HEK293 (cell line): Measurements from ENCODE around the gene PHLDB1.

Experiments used
- GLIS2 ChIP-seq: fragments of 450-650 bp; formaldehyde crosslinking; IDR thresholded peaks from 2 replicates; pipeline ENCODE4 v1.5.1; 2016; ENCODE audit warnings: missing biosample characterization, missing genetic modification characterization
- HOXA7 ChIP-seq: sonication (generic); formaldehyde crosslinking; IDR thresholded peaks from 2 replicates; pipeline ENCODE4 v1.8.1; 2022; ENCODE audit warnings: missing genetic modification reagents, borderline replicate concordance
- HOXC10 ChIP-seq: sonication (generic); formaldehyde crosslinking; IDR thresholded peaks from 2 replicates; pipeline ENCODE4 v1.8.1; 2023; ENCODE audit warnings: mild to moderate bottlenecking, missing genetic modification reagents
- HOXD13 ChIP-seq: sonication (generic); formaldehyde crosslinking; IDR thresholded peaks from 2 replicates; pipeline ENCODE4 v1.8.0; 2022; ENCODE audit warnings: missing genetic modification reagents, borderline replicate concordance
- KLF17 ChIP-seq: fragments of 450-650 bp; formaldehyde crosslinking; IDR thresholded peaks from 2 replicates; pipeline ENCODE4 v1.5.1; 2016; ENCODE audit warnings: missing biosample characterization, missing genetic modification characterization
- KLF7 ChIP-seq: fragments of 450-650 bp; formaldehyde crosslinking; IDR thresholded peaks from 2 replicates; pipeline ENCODE4 v1.5.1; 2016; ENCODE audit warnings: missing biosample characterization, missing genetic modification characterization, borderline replicate concordance
- MYNN ChIP-seq: fragments of 450-650 bp; formaldehyde crosslinking; IDR thresholded peaks from 2 replicates; pipeline ENCODE4 v1.5.1; 2016; ENCODE audit warnings: missing biosample characterization, missing genetic modification characterization, borderline replicate concordance
- REST ChIP-seq: fragments of 450-650 bp; formaldehyde crosslinking; IDR thresholded peaks from 2 replicates; pipeline ENCODE4 v1.5.1; 2016; ENCODE audit warnings: missing biosample characterization, missing genetic modification characterization
- SP3 ChIP-seq: fragments of 450-650 bp; formaldehyde crosslinking; IDR thresholded peaks from 2 replicates; pipeline ENCODE4 v1.5.1; 2016; ENCODE audit warnings: missing biosample characterization, missing genetic modification characterization
- YY1 ChIP-seq: fragments of 450-650 bp; formaldehyde crosslinking; IDR thresholded peaks from 2 replicates; pipeline ENCODE4 v1.5.1; 2018; ENCODE audit warnings: missing biosample characterization, missing genetic modification characterization
- ZFP41 ChIP-seq: fragments of 450-650 bp; formaldehyde crosslinking; IDR thresholded peaks from 2 replicates; pipeline ENCODE4 v1.5.1; 2016; ENCODE audit warnings: missing biosample characterization, missing genetic modification characterization, borderline replicate concordance
- ZNF10 ChIP-seq: fragments of 450-650 bp; formaldehyde crosslinking; IDR thresholded peaks from 2 replicates; pipeline ENCODE4 v1.5.1; 2017; ENCODE audit warnings: missing biosample characterization, missing genetic modification characterization
- ZNF112 ChIP-seq: fragments of 450-650 bp; formaldehyde crosslinking; IDR thresholded peaks from 2 replicates; pipeline ENCODE4 v1.5.0; 2017; ENCODE audit warnings: missing biosample characterization, missing genetic modification characterization
- ZNF121 ChIP-seq: fragments of 450-650 bp; formaldehyde crosslinking; IDR thresholded peaks from 2 replicates; pipeline ENCODE4 v1.5.1; 2016; ENCODE audit warnings: missing biosample characterization, missing genetic modification characterization
- ZNF140 ChIP-seq: fragments of 450-650 bp; formaldehyde crosslinking; IDR thresholded peaks from 2 replicates; pipeline ENCODE4 v1.5.1; 2016; ENCODE audit warnings: missing biosample characterization, missing genetic modification characterization
- ZNF174 ChIP-seq: fragments of 450-650 bp; formaldehyde crosslinking; IDR thresholded peaks from 2 replicates; pipeline ENCODE4 v1.5.0; 2017; ENCODE audit warnings: missing biosample characterization, mild to moderate bottlenecking, missing genetic modification characterization
- ZNF19 ChIP-seq: fragments of 450-650 bp; formaldehyde crosslinking; IDR thresholded peaks from 2 replicates; pipeline ENCODE4; 2016; ENCODE audit warnings: missing biosample characterization, missing genetic modification characterization, low read depth
- ZNF2 ChIP-seq: fragments of 450-650 bp; formaldehyde crosslinking; IDR thresholded peaks from 2 replicates; pipeline ENCODE4 v1.5.1; 2016; ENCODE audit warnings: missing biosample characterization, missing genetic modification characterization
- ZNF214 ChIP-seq: fragments of 450-650 bp; formaldehyde crosslinking; IDR thresholded peaks from 2 replicates; pipeline ENCODE4 v1.5.1; 2017; ENCODE audit warnings: missing biosample characterization, mild to moderate bottlenecking, missing genetic modification characterization, borderline replicate concordance
- ZNF248 ChIP-seq: fragments of 450-650 bp; formaldehyde crosslinking; IDR thresholded peaks from 2 replicates; pipeline ENCODE4 v1.5.1; 2017; ENCODE audit warnings: missing biosample characterization, missing genetic modification characterization
- ZNF391 ChIP-seq: fragments of 450-650 bp; formaldehyde crosslinking; IDR thresholded peaks from 2 replicates; pipeline ENCODE4 v1.5.1; 2016; ENCODE audit warnings: low read depth, missing biosample characterization, missing genetic modification characterization, borderline replicate concordance
- ZNF473 ChIP-seq: fragments of 450-650 bp; formaldehyde crosslinking; IDR thresholded peaks from 2 replicates; pipeline ENCODE4 v1.5.1; 2017; ENCODE audit warnings: missing biosample characterization, missing genetic modification characterization
- ZNF521 ChIP-seq: fragments of 450-650 bp; formaldehyde crosslinking; IDR thresholded peaks from 2 replicates; pipeline ENCODE4 v1.5.1; 2017; ENCODE audit warnings: missing biosample characterization, mild to moderate bottlenecking, missing genetic modification characterization
- TF ChIP-seq, protein P1 (sequence below): fragments of 450-650 bp; formaldehyde crosslinking; IDR thresholded peaks from 2 replicates; pipeline ENCODE4; 2016; ENCODE audit warnings: missing biosample characterization, missing genetic modification characterization
- TF ChIP-seq, protein P2 (sequence below): IDR thresholded peaks from 2 replicates; pipeline ENCODE4 v1.6.1; 2011; ENCODE audit warnings: mild to moderate bottlenecking, low read depth, low read length, borderline replicate concordance
- TF ChIP-seq, protein P3 (sequence below): fragments of 450-650 bp; formaldehyde crosslinking; IDR thresholded peaks from 2 replicates; pipeline ENCODE4 v1.5.1; 2017; ENCODE audit warnings: missing biosample characterization, missing genetic modification characterization
- TF ChIP-seq, protein P4 (sequence below): fragments of 450-650 bp; formaldehyde crosslinking; IDR thresholded peaks from 2 replicates; pipeline ENCODE4 v1.5.1; 2016; ENCODE audit warnings: missing biosample characterization, missing genetic modification characterization
- TF ChIP-seq, protein P5 (sequence below): fragments of 450-650 bp; formaldehyde crosslinking; IDR thresholded peaks from 2 replicates; pipeline ENCODE4 v1.5.1; 2017; ENCODE audit warnings: missing biosample characterization, missing genetic modification characterization
- TF ChIP-seq, protein P6 (sequence below): fragments of 450-650 bp; formaldehyde crosslinking; IDR thresholded peaks from 2 replicates; pipeline ENCODE4 v1.5.1; 2016; ENCODE audit warnings: missing biosample characterization, missing genetic modification characterization

PHLDB1 gene

GRCh38 chr11:118610773-118611432 lies 3.5 kb downstream of the PHLDB1 start (continued):
- TF ChIP-seq ZNF248 (tag by site-specific recombination) (no peak), ZNF473 (no peak), SP3 (tag by site-specific recombination) (no peak), ZNF121 (tag by site-specific recombination) (peak; percentile 85), ZNF19 (tag by site-specific recombination) (no peak), KLF17 (no peak), MYNN (no peak), ZNF174 (tag by site-specific recombination) (no peak), ZFP41 (tag by site-specific recombination) (no peak), GLIS2 (tag by site-specific recombination) (no peak), HOXC10 (CRISPR knock-in tag) (no peak), YY1 (no peak), ZNF2 (peak; percentile 34; the same call in 1 of the 2 replicates), ZNF214 (tag by site-specific recombination) (no peak), ZNF521 (tag by site-specific recombination) (no peak), REST (tag by site-specific recombination) (no peak), HOXA7 (CRISPR knock-in tag) (no peak), ZNF391 (tag by site-specific recombination) (no peak), ZNF140 (no peak), ZNF112 (tag by site-specific recombination) (no peak), HOXD13 (CRISPR knock-in tag) (no peak), KLF7 (tag by site-specific recombination) (peak; percentile 31; the same call in 1 of the 2 replicates), ZNF10 (tag by site-specific recombination) (0 out of 2 replicates have a peak, but pooled peaks have one; percentile 12)
- TF ChIP-seq, protein P1, sequence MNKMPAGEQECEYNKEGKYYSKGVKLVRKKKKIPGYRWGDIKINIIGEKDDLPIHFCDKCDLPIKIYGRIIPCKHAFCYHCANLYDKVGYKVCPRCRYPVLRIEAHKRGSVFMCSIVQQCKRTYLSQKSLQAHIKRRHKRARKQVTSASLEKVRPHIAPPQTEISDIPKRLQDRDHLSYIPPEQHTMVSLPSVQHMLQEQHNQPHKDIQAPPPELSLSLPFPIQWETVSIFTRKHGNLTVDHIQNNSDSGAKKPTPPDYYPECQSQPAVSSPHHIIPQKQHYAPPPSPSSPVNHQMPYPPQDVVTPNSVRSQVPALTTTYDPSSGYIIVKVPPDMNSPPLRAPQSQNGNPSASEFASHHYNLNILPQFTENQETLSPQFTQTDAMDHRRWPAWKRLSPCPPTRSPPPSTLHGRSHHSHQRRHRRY (tag by site-specific recombination), result no peak
- TF ChIP-seq, protein P2, sequence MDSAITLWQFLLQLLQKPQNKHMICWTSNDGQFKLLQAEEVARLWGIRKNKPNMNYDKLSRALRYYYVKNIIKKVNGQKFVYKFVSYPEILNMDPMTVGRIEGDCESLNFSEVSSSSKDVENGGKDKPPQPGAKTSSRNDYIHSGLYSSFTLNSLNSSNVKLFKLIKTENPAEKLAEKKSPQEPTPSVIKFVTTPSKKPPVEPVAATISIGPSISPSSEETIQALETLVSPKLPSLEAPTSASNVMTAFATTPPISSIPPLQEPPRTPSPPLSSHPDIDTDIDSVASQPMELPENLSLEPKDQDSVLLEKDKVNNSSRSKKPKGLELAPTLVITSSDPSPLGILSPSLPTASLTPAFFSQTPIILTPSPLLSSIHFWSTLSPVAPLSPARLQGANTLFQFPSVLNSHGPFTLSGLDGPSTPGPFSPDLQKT, result no peak
- TF ChIP-seq, protein P3, sequence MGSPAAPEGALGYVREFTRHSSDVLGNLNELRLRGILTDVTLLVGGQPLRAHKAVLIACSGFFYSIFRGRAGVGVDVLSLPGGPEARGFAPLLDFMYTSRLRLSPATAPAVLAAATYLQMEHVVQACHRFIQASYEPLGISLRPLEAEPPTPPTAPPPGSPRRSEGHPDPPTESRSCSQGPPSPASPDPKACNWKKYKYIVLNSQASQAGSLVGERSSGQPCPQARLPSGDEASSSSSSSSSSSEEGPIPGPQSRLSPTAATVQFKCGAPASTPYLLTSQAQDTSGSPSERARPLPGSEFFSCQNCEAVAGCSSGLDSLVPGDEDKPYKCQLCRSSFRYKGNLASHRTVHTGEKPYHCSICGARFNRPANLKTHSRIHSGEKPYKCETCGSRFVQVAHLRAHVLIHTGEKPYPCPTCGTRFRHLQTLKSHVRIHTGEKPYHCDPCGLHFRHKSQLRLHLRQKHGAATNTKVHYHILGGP, result no peak
- TF ChIP-seq, protein P4, sequence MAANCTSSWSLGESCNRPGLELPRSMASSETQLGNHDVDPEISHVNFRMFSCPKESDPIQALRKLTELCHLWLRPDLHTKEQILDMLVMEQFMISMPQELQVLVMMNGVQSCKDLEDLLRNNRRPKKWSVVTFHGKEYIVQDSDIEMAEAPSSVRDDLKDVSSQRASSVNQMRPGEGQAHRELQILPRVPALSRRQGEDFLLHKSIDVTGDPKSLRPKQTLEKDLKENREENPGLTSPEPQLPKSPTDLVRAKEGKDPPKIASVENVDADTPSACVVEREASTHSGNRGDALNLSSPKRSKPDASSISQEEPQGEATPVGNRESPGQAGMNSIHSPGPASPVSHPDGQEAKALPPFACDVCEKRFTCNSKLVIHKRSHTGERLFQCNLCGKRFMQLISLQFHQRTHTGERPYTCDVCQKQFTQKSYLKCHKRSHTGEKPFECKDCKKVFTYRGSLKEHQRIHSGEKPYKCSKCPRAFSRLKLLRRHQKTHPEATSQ (tag by site-specific recombination), result no peak
- TF ChIP-seq, protein P5, sequence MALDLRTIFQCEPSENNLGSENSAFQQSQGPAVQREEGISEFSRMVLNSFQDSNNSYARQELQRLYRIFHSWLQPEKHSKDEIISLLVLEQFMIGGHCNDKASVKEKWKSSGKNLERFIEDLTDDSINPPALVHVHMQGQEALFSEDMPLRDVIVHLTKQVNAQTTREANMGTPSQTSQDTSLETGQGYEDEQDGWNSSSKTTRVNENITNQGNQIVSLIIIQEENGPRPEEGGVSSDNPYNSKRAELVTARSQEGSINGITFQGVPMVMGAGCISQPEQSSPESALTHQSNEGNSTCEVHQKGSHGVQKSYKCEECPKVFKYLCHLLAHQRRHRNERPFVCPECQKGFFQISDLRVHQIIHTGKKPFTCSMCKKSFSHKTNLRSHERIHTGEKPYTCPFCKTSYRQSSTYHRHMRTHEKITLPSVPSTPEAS, result no peak
- TF ChIP-seq, protein P6, sequence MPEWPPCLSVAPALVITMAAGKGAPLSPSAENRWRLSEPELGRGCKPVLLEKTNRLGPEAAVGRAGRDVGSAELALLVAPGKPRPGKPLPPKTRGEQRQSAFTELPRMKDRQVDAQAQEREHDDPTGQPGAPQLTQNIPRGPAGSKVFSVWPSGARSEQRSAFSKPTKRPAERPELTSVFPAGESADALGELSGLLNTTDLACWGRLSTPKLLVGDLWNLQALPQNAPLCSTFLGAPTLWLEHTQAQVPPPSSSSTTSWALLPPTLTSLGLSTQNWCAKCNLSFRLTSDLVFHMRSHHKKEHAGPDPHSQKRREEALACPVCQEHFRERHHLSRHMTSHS (tag by site-specific recombination), result no peak
